HG03095 (cell line): Measurements from ENCODE around the gene ADAM22.

ENCODE experiments used
- ATAC-seq: cut with Tn5 transposase; IDR thresholded peaks from one replicate; pipeline ENCODE4 v1.9.1; 2021; ENCODE audit warnings: moderate library complexity; ENCODE audit not compliant: unreplicated experiment

ADAM22 gene

DNA sequence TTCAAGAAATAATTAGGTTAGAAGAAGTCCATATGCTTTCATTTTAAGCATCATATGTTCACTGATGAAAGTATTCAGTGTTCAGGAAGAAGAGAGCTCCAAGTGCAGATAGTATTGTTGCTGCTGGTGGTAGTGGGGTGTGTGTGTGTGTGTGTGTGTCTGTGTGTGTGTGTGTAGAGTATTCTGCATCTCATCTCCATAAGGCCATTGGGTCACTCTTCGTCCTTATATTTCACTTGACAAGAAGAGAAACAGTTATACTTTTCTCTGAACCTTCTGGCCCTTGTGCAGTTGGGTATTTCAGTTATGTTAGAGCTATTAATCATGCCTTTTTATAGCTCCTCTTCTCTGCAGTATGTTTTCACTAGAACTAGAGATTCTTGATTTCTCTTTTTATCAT lies 26.2 kb downstream of the ADAM22 start:
- no peak for ATAC-seq

DNA sequence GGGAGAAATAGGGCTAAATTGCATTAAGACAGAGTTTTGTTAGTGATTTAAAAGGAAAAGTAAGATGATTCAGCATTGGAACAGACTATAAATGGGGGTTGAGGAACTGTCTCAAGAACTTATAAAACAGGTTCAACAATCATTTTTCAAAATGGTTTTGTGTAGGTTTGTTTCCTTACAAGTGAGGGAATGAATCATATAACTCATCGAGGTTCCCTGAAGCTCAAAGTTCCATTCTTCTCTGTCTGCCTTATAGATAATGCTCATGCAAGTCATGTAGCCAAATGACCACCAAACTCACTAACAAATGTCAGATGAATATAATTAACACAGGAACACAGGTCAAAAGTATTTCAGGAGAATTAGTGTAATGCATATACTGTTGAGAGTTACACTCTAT lies 27.7 kb downstream of the ADAM22 start:
- no peak for ATAC-seq

DNA sequence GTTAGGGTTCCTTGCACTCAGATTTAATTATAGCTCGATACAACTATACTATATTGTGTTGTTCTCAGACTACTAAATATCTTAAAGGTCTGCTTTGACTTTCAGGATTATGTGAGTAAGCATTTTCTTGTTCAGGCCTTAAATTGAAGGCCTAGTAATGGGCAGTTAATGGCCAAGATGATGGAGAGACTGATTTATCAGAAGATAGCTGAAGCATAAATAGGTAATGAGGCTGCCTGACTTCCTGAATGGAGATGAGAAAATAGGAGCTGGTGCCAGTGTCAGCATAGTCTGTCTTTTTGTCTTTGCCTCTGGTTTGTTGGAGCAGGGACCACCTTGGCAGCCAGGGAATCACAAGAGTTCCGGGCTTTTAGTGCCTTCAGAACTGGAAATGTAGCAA lies 32.2 kb downstream of the ADAM22 start:
- no peak for ATAC-seq

DNA sequence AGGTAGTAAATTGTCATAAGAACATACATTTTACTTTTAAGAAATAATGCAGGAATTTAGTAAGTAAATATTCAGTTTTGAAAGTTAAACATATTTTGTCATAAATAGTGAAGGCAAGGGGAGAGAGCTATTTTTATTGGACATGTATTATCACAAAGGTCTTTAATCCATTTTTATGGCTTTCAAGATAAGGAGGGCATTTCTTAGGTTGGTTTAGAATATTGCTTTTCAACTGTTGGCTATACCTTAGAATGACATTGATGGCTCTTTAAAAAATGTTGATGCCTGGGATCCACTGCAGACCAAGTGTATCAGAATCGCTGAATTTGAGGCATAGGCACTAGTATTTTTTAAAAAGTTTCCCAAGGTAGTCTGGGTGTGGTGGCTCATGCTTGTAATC lies 34.0 kb downstream of the ADAM22 start:
- no peak for ATAC-seq

DNA sequence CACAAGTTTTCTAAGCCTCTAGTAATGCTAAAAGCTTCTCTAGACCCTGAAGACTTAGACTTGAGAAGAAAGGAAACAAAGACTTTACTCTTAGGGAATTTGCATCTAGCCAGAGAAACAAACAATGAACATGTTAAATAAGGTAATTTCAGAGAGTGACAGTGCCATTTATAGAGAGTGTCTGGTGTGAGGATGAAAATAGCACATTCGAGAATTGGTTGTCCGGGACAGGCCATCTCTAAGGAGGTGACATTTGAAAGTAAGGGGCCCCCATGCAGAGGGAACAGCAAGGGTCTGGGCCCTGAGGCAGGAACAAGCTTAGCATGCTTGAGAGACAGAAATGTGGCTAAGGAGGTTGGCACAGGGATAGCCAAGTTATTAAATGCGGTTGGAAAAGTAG lies 48.1 kb downstream of the ADAM22 start:
- no peak for ATAC-seq

DNA sequence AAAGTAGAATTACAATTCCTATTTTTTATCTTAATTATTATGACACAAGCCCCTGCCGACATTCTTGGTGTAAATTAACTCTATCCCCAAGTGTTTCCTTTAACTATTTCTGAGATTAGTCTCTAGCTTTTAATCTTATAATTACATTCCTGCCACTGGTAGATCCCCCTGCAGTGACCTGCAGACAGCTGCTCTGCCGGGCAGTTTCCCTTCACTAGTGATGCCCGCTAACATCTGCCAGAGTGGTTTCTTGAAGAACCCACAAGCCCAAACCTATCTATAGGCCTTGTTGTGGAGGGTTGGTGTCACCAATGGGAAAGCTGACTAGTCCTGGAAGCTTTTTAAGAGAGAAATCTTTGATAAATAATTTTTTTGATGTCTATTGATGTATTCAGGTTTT lies 50.0 kb downstream of the ADAM22 start:
- no peak for ATAC-seq

DNA sequence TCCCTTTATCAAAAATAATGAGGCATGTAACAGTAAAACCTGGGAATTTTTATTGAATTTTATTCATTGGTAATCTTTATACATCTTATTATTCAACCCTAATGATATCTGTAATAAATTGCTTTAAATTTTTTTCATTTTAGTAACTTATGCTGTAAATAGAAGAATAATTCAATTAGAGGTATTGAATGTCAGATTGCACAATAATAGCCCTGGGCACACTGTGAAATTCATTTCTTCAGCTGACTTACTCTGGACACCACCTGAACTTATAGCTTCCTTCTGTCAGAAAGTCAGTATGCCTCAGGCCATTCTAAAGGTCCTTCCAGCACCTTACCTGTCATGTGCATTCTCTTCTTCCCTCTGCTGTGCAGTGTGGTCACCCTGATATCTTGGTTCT lies 59.2 kb downstream of the ADAM22 start:
- ATAC-seq = no peak

DNA sequence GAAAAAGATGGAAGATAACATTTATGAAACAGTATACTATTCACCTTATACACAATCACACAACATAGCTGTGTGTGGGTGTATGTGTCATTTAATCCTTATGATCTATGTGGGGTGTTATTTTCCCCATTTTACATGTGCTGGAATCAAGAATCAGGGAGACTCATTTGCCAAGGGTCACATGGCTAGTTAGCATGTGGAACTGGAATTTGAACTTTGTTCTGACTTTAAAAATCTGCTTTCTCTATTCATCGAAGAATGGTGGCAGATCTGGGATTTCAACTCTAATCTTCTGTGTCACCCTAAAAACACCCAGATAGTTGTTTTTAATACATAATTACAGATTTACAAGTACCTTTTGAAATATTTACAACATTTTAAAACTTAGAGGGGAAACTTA lies 65.2 kb downstream of the ADAM22 start:
- no peak for ATAC-seq

DNA sequence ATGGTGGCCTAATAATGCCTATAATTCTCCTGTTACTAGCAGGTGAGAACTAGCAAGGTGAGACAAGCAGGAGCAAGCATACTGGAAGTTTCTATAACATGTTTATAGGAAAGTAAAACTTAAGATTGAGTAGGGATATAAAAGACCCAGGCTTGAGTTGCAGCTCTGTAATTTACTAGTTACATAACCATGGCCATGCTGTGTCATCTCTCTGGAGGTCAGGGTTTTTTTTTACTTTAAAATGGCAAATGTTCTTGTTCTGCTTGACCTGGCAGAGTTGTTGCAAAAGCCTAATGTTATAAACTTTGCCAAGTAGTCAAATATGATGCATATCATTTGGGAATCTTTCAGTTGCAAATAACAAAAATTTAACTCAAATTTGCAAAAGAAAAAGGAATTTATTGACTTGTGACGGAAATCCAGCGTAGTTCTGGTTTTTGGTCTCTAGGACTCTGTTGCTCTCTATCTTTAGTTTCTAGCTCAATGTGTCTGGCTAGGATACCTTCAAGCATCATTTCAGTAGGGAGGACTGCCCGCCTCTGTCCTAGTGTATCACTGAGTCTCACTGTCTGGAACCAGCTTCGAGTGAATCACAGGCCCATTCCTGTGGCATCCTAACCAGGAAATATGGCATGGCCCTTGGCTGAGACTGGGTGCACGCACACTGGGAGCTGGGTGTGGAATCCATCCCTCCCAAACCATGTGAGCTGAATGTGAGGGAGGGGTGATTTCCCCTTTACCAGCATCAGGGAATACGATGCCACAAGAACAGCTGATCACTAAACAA lies 67.9 kb downstream of the ADAM22 start:
- ATAC-seq = no peak

DNA sequence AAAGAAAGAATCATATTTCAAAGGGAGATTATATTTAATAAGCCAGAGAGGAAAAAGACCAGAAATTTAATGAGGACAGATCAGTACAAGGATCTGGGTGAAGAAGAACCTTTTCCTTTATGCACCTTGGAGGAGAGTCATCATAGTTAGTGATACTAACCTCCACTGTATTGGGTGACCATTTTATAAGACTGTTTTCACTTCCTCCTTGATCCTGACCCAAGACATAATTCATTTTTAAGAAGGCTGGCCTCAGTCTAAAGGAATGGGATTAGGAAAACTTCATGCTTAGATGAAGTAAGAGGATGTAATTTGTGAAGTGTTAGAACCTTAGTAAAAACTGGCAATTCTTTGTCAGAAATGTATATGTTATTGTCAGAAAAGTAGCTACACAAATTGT lies 68.6 kb downstream of the ADAM22 start:
- ATAC-seq = no peak

DNA sequence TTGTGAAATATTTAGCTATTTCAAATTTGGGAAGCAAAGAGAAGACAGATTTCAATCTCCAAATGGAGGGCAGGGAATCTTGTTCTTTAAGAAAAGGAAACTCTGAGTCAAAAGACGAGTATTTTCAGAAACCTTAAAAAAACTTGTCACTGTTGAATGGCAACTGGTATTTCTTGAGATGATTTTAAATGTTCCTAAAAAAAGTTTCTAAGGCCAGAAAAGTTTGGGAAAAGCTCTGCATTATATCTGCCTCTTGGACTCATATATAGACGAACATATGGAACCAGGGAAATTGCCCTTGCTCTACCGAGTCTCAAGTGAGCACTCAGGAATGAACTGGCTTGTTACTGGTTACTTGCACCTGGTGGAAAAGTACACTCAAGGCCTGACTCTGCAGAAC lies 69.5 kb downstream of the ADAM22 start:
- ATAC-seq = no peak

DNA sequence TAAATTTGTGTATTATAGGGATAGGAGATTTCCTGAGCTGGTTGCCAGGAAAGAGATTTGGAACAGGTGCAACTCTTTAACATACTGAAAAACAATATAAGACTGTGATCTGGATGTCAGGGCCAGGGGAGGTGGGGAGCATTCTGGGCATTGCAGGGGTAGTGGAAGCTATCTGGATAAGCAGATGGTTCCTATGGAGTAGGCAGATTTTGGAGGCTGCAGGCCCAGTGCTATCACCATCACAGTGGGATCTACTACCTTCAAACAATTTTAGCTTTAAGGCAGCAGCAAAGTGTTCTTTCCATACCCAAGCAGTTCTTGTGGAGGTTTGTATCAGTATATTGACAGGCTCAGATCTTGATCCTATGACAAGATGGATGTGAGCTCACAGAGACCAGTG lies 71.1 kb downstream of the ADAM22 start:
- no peak for ATAC-seq

DNA sequence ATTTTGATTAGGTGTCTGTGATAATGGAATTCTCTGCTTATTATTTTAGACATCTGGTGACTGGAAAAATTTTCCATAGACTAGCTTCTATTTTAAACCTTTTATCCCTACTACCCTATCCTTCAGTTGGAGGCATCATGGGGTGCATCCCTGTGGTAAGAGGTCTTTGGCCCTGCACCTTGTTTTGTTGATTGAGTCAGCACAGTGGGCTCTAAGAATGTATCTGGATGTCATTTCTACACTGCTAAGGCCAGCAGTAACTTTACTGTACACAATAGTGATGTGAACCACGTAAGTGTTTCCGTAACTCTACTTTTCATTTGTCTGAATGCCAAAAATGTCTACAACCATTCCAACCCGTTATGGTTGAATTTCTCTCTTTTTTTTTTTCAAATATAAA lies 75.6 kb downstream of the ADAM22 start:
- ATAC-seq = no peak

DNA sequence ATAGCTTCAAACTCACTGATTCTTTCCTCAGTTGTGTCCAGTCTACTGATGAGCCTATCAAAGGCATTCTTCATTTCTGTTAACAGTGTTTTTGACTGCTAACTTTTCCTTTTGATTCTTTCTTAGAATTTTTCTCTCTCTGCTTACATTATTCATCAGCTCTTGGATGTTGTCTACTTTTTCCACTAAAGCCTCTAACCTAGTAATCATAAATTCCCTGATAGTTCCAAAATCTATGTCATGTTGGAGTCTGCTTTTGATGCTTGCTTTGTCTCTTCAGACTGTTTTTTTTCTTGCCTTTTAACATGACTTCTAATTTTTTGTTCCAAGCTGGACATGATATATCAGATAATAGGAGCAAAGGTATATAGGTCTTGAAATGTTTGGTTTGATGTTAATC lies 78.0 kb downstream of the ADAM22 start:
- ATAC-seq = no peak

DNA sequence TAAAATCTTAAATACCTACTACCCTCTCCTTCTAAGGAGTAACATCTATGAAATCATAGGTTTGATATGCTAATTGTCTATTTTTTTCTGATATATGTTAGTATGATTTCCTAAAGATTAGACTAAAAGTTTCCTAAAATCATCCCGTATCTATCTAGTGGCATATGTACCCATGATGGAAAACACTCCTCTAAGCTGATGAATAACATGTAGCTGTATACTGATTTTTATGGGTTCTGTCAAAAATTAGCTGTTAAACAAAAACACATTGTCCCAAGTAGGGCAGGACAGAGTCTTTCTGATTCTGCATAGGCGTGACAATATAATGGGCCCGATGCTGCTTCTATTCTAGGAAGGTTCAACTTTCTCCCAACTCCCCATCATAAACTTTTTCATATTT lies 79.9 kb downstream of the ADAM22 start:
- ATAC-seq = no peak

DNA sequence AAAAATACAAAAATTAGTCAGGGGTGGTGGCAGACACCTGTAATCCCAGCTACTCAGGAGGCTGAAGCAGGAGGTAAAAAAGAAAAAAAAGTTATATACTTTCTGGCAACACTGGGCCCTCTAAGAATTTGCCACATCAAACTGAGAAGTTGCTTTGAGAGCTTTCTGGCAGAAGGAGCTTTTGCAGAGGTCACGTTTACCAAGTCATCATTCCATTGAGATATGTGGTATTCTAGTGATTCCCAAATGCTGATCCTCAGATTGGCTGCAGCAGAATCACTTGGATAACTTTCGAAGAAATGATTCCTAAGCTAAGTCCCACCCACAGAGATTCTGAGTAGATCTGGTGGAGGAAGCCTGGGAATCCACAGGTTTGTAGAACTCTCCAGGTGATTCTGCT lies 80.5 kb downstream of the ADAM22 start:
- ATAC-seq = no peak

DNA sequence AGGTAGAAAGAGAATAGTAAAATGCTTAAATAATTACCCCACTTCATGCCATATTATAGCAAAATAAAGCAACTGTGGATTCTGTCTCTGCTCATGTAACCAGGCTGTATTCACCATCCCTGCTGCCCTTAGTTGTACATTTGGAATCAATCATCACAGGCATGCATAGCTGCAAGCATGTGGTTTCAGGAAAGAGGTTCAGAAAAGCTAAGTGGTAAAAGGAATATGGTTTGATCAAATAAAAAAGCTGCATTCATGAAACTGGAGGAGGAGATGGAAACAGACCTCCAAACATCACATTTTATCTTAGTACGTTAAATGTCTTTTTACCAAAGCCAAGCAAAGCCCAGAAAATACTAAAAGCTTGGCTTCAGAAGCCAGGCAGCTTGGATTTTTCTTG lies 81.3 kb downstream of the ADAM22 start:
- no peak for ATAC-seq

DNA sequence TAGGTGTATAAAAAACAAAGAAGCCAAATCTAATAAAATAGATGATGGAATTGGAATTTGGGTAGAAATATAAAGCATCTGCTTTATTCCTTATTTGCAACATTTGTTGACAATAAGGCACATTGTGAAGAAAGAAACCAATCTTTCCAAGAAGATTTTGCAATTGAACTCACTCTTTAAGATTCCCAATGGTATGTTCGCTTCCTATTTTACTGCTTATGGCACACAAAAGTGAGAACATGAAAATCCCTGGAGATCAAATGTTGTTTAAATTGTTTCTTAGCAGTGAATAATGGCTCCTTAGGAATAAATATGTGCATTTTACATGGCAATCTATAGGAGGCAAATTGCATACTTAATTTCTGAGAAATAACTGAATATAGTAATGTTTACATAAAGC lies 84.5 kb downstream of the ADAM22 start:
- no peak for ATAC-seq

DNA sequence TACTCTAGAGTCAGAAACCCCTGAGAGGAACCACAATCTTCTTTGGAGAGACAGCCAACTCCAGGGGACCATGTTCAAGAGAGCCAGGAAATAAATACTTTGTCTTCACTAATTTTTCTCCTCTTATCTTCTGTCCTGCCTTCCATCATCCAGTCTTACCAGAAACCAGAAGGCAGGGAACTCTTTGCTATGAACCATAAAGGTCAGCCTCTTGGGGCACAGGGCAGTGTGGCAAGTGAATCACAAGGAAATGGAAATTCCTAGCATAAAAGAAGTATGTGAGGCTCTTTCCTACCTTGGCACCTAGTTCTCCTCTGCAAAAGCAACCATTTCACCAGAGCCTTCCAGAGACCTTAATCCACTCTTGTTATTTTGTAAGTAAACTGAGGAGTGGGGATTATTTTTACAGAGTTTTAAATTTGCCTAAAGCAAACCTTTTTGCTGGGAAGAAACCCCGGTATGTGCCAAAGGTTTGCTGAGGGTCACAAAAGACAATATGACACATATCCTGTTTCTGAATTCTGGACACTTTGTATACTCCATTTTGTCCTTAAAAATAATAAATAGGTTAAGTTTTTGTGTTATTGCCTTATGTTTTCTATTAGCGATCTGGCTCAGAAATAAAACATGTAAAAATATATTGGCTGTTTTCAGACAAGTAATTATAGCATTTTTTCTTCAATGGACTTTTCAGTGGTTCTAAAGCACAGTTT lies 87.1 kb downstream of the ADAM22 start:
- no peak for ATAC-seq

DNA sequence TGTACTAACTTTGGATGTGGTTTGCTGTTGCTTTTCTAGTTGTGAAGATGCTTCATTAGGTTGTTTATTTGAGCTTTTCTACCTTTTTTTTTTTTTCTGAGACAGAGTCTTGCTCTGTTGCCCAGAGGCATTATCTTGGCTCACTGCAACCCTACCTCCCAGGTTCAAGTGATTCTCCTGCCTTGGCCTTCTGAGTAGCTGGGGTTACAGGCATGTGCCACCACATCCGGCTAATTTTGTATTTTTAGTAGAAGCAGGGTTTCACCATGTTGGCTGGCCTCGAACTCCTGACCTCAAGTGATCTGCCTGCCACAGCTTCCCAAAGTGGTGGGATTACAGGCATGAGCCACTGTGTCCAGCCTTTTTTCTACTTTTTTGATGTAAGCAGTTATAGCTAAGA lies 93.7 kb downstream of the ADAM22 start:
- ATAC-seq = no peak

DNA sequence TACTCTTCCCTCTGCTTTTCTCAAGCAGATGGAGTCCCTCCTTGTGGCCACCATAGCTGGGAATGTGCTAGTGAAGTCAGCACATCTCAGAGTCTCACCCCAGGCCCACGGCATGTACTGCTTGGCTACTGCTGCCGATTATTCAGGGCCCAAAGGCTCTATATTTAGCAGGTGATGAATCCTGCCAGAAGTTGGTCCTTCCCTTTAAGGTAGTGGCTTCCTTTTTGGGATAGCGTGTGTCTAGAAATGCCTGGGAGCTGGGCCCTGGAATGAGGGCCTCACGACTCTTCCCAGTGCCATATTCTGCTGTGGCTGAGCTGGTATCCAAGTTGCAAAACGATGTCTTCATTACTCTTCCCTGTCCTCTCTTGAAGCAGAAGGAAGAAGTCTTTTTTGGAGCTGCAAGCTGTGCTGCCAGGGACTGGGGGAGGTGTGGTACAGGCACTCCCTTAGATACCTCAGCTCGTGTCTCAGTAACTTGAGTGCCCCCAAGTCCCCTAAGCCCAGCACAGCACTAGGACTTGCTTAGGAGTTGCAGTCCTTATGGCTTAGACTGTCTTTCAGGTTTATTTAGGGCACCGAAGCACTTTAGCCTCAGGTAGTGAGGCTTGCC lies 100.1 kb downstream of the ADAM22 start:
- ATAC-seq = no peak

DNA sequence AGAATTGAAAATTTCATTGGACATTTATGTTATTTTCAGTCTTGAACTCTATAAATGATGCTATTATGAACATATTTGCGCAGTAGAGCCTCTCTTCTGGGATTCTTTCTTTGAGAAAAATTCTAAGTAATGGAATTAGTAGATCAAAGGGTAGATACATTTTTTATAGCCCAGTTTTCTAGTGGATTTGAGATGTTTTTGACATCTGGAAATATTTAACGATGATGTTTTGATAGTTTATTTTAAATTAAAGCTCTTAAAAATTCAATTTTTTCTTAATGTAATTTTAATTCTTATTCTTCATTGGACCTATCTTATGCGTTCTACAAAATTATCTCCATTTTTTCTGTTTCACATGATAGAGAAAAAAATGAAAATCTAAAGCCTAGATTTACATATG lies 103.0 kb downstream of the ADAM22 start:
- no peak for ATAC-seq
